ENCODE results near the gene ORM2. TPM values are rescaled to one million over a fixed set of nuclear protein-coding genes. Genes with fewer than 3 reads are reported as not detected.

The ORM2 gene
- total RNA-seq, 4 donors from 2014 or later: not detected

GRCh38 chr9:114314256-114314867 lies 15.3 kb upstream of the ORM2 start:
- Histone ChIP-seq H3K27me3 (peaks cover 0 to 10% (median 0%) of the 10 kb centered on the region in 4 donors), H3K4me1 (peaks cover 0 to 4% (median 0%) of the 10 kb centered on the region in 3 donors), H3K36me3 (peaks cover 0 to 9% (median 0%) of the 10 kb centered on the region in 3 donors), H3K9me3 (no peaks in the 10 kb centered on the region), H3K4me3 (no peak overlapping the region), H3K27ac (no peak overlapping the region)
- DNase-seq: no peak
- TF ChIP-seq POLR2A (IDR thresholded peaks at IDR 0.05) (no peak), CTCF (IDR thresholded peaks at IDR 0.05) (no peak)
- 57 to 58% methylated on average over 7 of the region's 7 CpGs for WGBS, 2 donors
- intact Hi-C loops (cut with DNase I): no loop called here

GRCh38 chr9:114314881-114315722 lies 14.6 kb upstream of the ORM2 start:
- H3K36me3 ChIP-seq: peaks cover 0 to 9% (median 0%) of the 10 kb centered on the region in 3 donors
- 67 to 76% methylated on average over 8 of the region's 8 CpGs for WGBS, 2 donors
- H3K9me3 ChIP-seq: no peaks in the 10 kb centered on the region
- H3K27ac ChIP-seq: no peak overlapping the region
- no peak for DNase-seq
- H3K4me3 ChIP-seq: no peak overlapping the region
- intact Hi-C loops (cut with DNase I): no loop called here
- TF ChIP-seq CTCF (IDR thresholded peaks at IDR 0.05) (no peak), POLR2A (IDR thresholded peaks at IDR 0.05) (no peak)
- peaks cover 0 to 4% (median 0%) of the 10 kb centered on the region in 3 donors for H3K4me1 ChIP-seq
- peaks cover 0 to 12% (median 0%) of the 10 kb centered on the region in 4 donors for H3K27me3 ChIP-seq

- WGBS, 2 donors: 75 to 82% methylated on average over 8 of the region's 8 CpGs
- Histone ChIP-seq H3K9me3 (no peaks in the 10 kb centered on the region), H3K4me3 (no peak overlapping the region), H3K4me1 (peaks cover 0 to 4% (median 0%) of the 10 kb centered on the region in 3 donors), H3K27ac (no peak overlapping the region), H3K36me3 (peaks cover 0 to 2% (median 0%) of the 10 kb centered on the region in 3 donors), H3K27me3 (peaks cover 0 to 20% (median 0%) of the 10 kb centered on the region in 4 donors)
- intact Hi-C loops (cut with DNase I): no loop called here
- DNase-seq: no peak
- TF ChIP-seq POLR2A (IDR thresholded peaks at IDR 0.05): no peak
- no peak for TF ChIP-seq CTCF (IDR thresholded peaks at IDR 0.05)
These were observed 13.8 kb upstream of the ORM2 start for GRCh38 chr9:114315723-114316363.

- no peak for DNase-seq
- H3K4me3 ChIP-seq: no peak overlapping the region
These were observed 13.0 kb upstream of the ORM2 start for GRCh38 chr9:114316605-114317230.

More at GRCh38 chr9:114316605-114317230, 13.0 kb upstream of the ORM2 start:
- Histone ChIP-seq H3K36me3 (no peaks in the 10 kb centered on the region), H3K4me1 (peaks cover 0 to 4% (median 0%) of the 10 kb centered on the region in 3 donors), H3K9me3 (no peaks in the 10 kb centered on the region), H3K27me3 (peaks cover 0 to 28% (median 0%) of the 10 kb centered on the region in 4 donors), H3K27ac (no peak overlapping the region)
- WGBS, 2 donors: 55 to 69% methylated on average over 10 of the region's 10 CpGs
- intact Hi-C loops (cut with DNase I): no loop called here
- TF ChIP-seq CTCF (IDR thresholded peaks at IDR 0.05): no peak

All from esophagus squamous epithelium (tissue), 5 donors.